IPS DF 4.7 (cell line): Measurements from ENCODE around the gene CDC42.

Experiments used
- DNase-seq: peaks from one replicate; pipeline ENCODE4 v3.0.0-alpha.2; 2013; ENCODE audit warnings: low spot score; ENCODE audit errors: extremely low read depth

The CDC42 gene

GRCh38 chr1:22108339-22109105 is 56.0 kb downstream of the CDC42 start:
- no peak for DNase-seq

GRCh38 chr1:22110016-22110415 is 57.5 kb downstream of the CDC42 start:
- no peak for DNase-seq

GRCh38 chr1:22111115-22111514 is 58.6 kb downstream of the CDC42 start:
- no peak for DNase-seq

GRCh38 chr1:22111620-22112019 is 59.1 kb downstream of the CDC42 start:
- DNase-seq = no peak

- no peak for DNase-seq
These were observed 60.0 kb downstream of the CDC42 start for GRCh38 chr1:22112554-22112953.

- no peak for DNase-seq
These were observed 61.8 kb downstream of the CDC42 start for GRCh38 chr1:22114083-22115012.

- DNase-seq = no peak
These were observed 62.8 kb downstream of the CDC42 start for GRCh38 chr1:22115286-22115685.

- no peak for DNase-seq
These were observed 64.7 kb downstream of the CDC42 start for GRCh38 chr1:22117238-22117637.

GRCh38 chr1:22117851-22118250 is 65.3 kb downstream of the CDC42 start:
- no peak for DNase-seq

GRCh38 chr1:22118291-22118992 is 65.9 kb downstream of the CDC42 start:
- no peak for DNase-seq

- DNase-seq = no peak
These were observed 67.3 kb downstream of the CDC42 start for GRCh38 chr1:22119626-22120468.

GRCh38 chr1:22120469-22120790 is 67.9 kb downstream of the CDC42 start:
- DNase-seq = no peak

GRCh38 chr1:22121421-22121911 is 69.0 kb downstream of the CDC42 start:
- no peak for DNase-seq

GRCh38 chr1:22122273-22123070 is 70.0 kb downstream of the CDC42 start:
- no peak for DNase-seq

- DNase-seq = no peak
These were observed 70.5 kb downstream of the CDC42 start for GRCh38 chr1:22123071-22123390.

GRCh38 chr1:22123901-22124404 is 71.4 kb downstream of the CDC42 start:
- DNase-seq = no peak

- DNase-seq = no peak
These were observed 72.2 kb downstream of the CDC42 start for GRCh38 chr1:22124592-22125229.

GRCh38 chr1:22126531-22126930 is 74.0 kb downstream of the CDC42 start:
- no peak for DNase-seq

GRCh38 chr1:22127248-22127647 is 74.7 kb downstream of the CDC42 start:
- no peak for DNase-seq

- no peak for DNase-seq
These were observed 75.2 kb downstream of the CDC42 start for GRCh38 chr1:22127731-22128130.
